GM12878 (cell line): ENCODE results near the gene HIVEP3. TPM values are rescaled to one million over a fixed set of nuclear protein-coding genes. Genes with fewer than 3 reads are reported as not detected.

ENCODE experiments used
- ATAC-seq: fragments of 200-7000 bp; cut with Tn5 transposase; 3 replicates; pipeline ENCODE4 v1.9.1; 2020; ENCODE audit warnings: mild to moderate bottlenecking, moderate library complexity
- BruUV-seq: library from RNA; stranded (reverse); fragments of 400-500 nt; replicated peaks from 2 replicates; lab custom pipeline; 2021; lab: Mats Ljungman, UMichigan
- CTCF ChIA-PET: fragments of 300-600 bp; sonication (Branson Sonifier 250); formaldehyde crosslinking; extraction: SDS; loops from one replicate; lab custom pipeline; 2021; ENCODE audit warnings: inconsistent platforms; lab: Yijun Ruan, JAX
- POLR2A ChIA-PET: fragments of 350-600 bp; formaldehyde crosslinking; extraction: SDS; loops from one replicate; lab custom pipeline; 2021; ENCODE audit warnings: inconsistent platforms; lab: Charles Lee
- RAD21 ChIA-PET: fragments of 300-600 bp; sonication (Branson Sonifier 250); formaldehyde crosslinking; loops from one replicate; lab custom pipeline; 2023; ENCODE audit warnings: antibody characterized with exemption; ENCODE audit not compliant: unreplicated experiment; lab: Charles Lee
- SMC1A ChIA-PET: fragments of 300-600 bp; sonication (Branson Sonifier 250); formaldehyde crosslinking; loops from one replicate; lab custom pipeline; 2023; ENCODE audit not compliant: unreplicated experiment, uncharacterized antibody; lab: Charles Lee
- DNase-seq: peaks from one replicate; pipeline ENCODE4 v3.0.0-alpha.2; 2011; ENCODE audit warnings: low read depth, low spot score
- FAIRE-seq: peaks from 3 replicates; lab custom pipeline; 2011; peaks lifted over from hg19 to GRCh38; lab: Jason Lieb, UNC
- H2AFZ ChIP-seq: 2 replicates; pipeline ENCODE4 v1.6.0; 2011; ENCODE audit warnings: low read depth, low read length, control low read depth; ENCODE audit not compliant: control insufficient read depth
- H3K27ac ChIP-seq: 2 replicates; pipeline ENCODE4 v1.5.1; 2011; ENCODE audit warnings: control low read depth; ENCODE audit not compliant: control insufficient read depth, insufficient read depth
- H3K27me3 ChIP-seq, 2 experiments: replicated peaks in 1 of 2; 2 replicates each; pipeline versions ENCODE4 v1.6.0 to v1.6.1; 2011; ENCODE audit warnings: low read length in 1 of 2; ENCODE audit not compliant: control insufficient read depth in 2 of 2, insufficient read depth in 2 of 2
- H3K36me3 ChIP-seq, 2 experiments: 2 replicates each; pipeline ENCODE4 v1.5.1; 2011; ENCODE audit warnings: low read length in 1 of 2; ENCODE audit not compliant: control insufficient read depth in 2 of 2, insufficient read depth in 2 of 2
- H3K4me1 ChIP-seq: 2 replicates; pipeline ENCODE4 v1.6.1; 2011; ENCODE audit warnings: mild to moderate bottlenecking, low read length, moderate library complexity, mixed read lengths; ENCODE audit not compliant: control insufficient read depth, insufficient read depth
- H3K4me2 ChIP-seq: 2 replicates; pipeline ENCODE4 v1.6.0; 2011; ENCODE audit warnings: control low read depth; ENCODE audit not compliant: control insufficient read depth, insufficient read depth
- H3K4me3 ChIP-seq: fragments of 200-600 bp; sonication (generic); 2 replicates; pipeline ENCODE4 v1.5.1; 2016
- H3K79me2 ChIP-seq: 2 replicates; pipeline ENCODE4 v1.6.0; 2011; ENCODE audit warnings: low read length; ENCODE audit not compliant: control insufficient read depth, insufficient read depth
- H3K9ac ChIP-seq: 2 replicates; pipeline ENCODE4 v1.8.0; 2011; ENCODE audit warnings: low read length, control low read depth, mixed read lengths; ENCODE audit not compliant: control insufficient read depth, insufficient read depth
- H3K9me3 ChIP-seq: replicated peaks from 3 replicates; pipeline ENCODE4 v1.5.1; 2011; ENCODE audit warnings: mild to moderate bottlenecking, low read length; ENCODE audit not compliant: control insufficient read depth, insufficient read depth
- H4K20me1 ChIP-seq: 2 replicates; pipeline ENCODE4 v1.6.0; 2011; ENCODE audit not compliant: control insufficient read depth, insufficient read depth
- ATF7 ChIP-seq: fragments of 450-650 bp; IDR thresholded peaks from 2 replicates; pipeline ENCODE4 v1.6.1; 2016; ENCODE audit warnings: low read depth, mild to moderate bottlenecking
- CTCF ChIP-seq, 3 experiments: IDR thresholded peaks in 2 of 3; conservative IDR thresholded peaks in 1 of 3; 2 replicates each; pipeline ENCODE4 v1.5.1; 2011; ENCODE audit warnings: low read depth in 3 of 3, low read length in 3 of 3, mild to moderate bottlenecking in 3 of 3, control low read depth in 2 of 3, moderate library complexity in 2 of 3, inconsistent platforms in 1 of 3, mixed read lengths in 1 of 3; ENCODE audit not compliant: control insufficient read depth in 2 of 3, insufficient read depth in 1 of 3; ENCODE audit errors: extremely low read depth in 1 of 3
- E2F8 ChIP-seq: fragments of 450-650 bp; IDR thresholded peaks from 2 replicates; pipeline ENCODE4 v1.6.1; 2018; ENCODE audit warnings: mild to moderate bottlenecking, low read depth, moderate library complexity; ENCODE audit not compliant: partially characterized antibody
- JUNB ChIP-seq: IDR thresholded peaks from 2 replicates; pipeline ENCODE4 v1.6.1; 2016; ENCODE audit warnings: antibody characterized with exemption, mild to moderate bottlenecking
- NFIC ChIP-seq: IDR thresholded peaks from 2 replicates; pipeline ENCODE4 v1.6.1; 2012; ENCODE audit warnings: low read depth, mild to moderate bottlenecking, inconsistent platforms, low read length, moderate library complexity
- NFXL1 ChIP-seq: fragments of 450-650 bp; IDR thresholded peaks from 2 replicates; pipeline ENCODE4 v1.6.1; 2017; ENCODE audit warnings: antibody characterized with exemption, mild to moderate bottlenecking, borderline replicate concordance
- NR2C1 ChIP-seq: fragments of 450-650 bp; IDR thresholded peaks from 2 replicates; pipeline ENCODE4 v1.6.1; 2017; ENCODE audit warnings: antibody characterized with exemption, mild to moderate bottlenecking, moderate library complexity
- NRF1 ChIP-seq: conservative IDR thresholded peaks from 2 replicates; pipeline ENCODE4 v1.6.1; 2011; ENCODE audit warnings: mild to moderate bottlenecking, low read depth, low read length, improper control_type of control experiment
- PBX3 ChIP-seq: IDR thresholded peaks from 2 replicates; pipeline ENCODE4 v1.6.1; 2011; ENCODE audit warnings: mild to moderate bottlenecking, low read depth, low read length, moderate library complexity; ENCODE audit not compliant: insufficient replicate concordance
- PML ChIP-seq: IDR thresholded peaks from 2 replicates; pipeline ENCODE4 v1.6.1; 2012; ENCODE audit warnings: low read length, inconsistent platforms
- RFX5 ChIP-seq: IDR thresholded peaks from 2 replicates; pipeline ENCODE4 v1.6.1; 2011; ENCODE audit warnings: low read depth, low read length, improper control_type of control experiment
- WGBS: methylation state at CpG from one replicate; pipeline ENCODE4 v1.1.6; 2016; ENCODE audit warnings: low lambda C conversion rate; ENCODE audit not compliant: insufficient replicate concordance, insufficient coverage; ENCODE audit errors: missing lambda C conversion rate; 5-methylcytosine and 5-hydroxymethylcytosine counted together
- in situ Hi-C: fragments of 300-500 bp; cut with MboI; formaldehyde crosslinking; loops from 9 replicates; pipeline ENCODE4 v1.14.3; 2018; ENCODE audit warnings: mixed read lengths
- intact Hi-C: fragments of 100-400 bp; cut with micrococcal nuclease; formaldehyde crosslinking; loops from one replicate; pipeline ENCODE4 v1.14.2; 2022; ENCODE audit not compliant: unreplicated experiment
- polyA plus RNA-seq, 11 experiments: library from polyadenylated mRNA; depleted of rRNA in 4 of 11; unstranded in 6 of 11; stranded (reverse) in 5 of 11; fragments of >200 nt; fragmentation: Nextera tagmentation in 4 of 11; fragmentation: Illumina TruSeq in 1 of 11; extraction: Ambion mirVana in 4 of 11; extraction: Trizol in 1 of 11; gene quantifications; 1 replicate in 1 of 11; 2 replicates in 10 of 11; pipeline versions ENCODE4 v1.2.1 to v1.2.3, GENCODE V29; 2011 to 2016; ENCODE audit warnings: inconsistent platforms in 2 of 11, missing spikeins in 2 of 11, low read depth in 1 of 11
- total RNA-seq, 4 experiments: library from RNA; depleted of rRNA in 3 of 4; stranded (reverse); fragments of >200 nt in 3 of 4; fragmentation: Illumina TruSeq in 1 of 4; extraction: Trizol in 1 of 4; gene quantifications; 2 replicates each; pipeline versions ENCODE4 v1.2.1 to v1.2.3, GENCODE V29; 2013 to 2021

HIVEP3 gene
- total and polyA plus RNA-seq, 10 of the 15 experiments (the other 5 are each of a cell fraction or from before 2014, with no cell fraction given) = 1.8 to 13.6 (median 3.8) TPM

GRCh38 chr1:41473738-41474362 is 444.9 kb downstream of the HIVEP3 start:
- BruUV-seq = no TSS peak
- no peak; the same call in 2 of the 3 replicates for ATAC-seq
- FAIRE-seq = no peak
- no peak for DNase-seq
- H3K79me2 ChIP-seq = no peaks in the 10 kb centered on the region
- no peak overlapping the region for H3K4me3 ChIP-seq
- H3K27me3 ChIP-seq = no peaks in the 10 kb centered on the region; a peak in 1 of 4 replicates
- H2AFZ ChIP-seq = no peak overlapping the region
- no peaks in the 10 kb centered on the region for H3K36me3 ChIP-seq
- no peaks in the 10 kb centered on the region for H4K20me1 ChIP-seq
- ChIA-PET CTCF (interaction anchor here (1.4 kb wide), 1 partner anchor 27 kb away, joined by 3 read pairs; no protein-coding TSS in a partner anchor), POLR2A (no interaction called here), RAD21 (no interaction called here)
- no peak overlapping the region for H3K4me2 ChIP-seq
- no peaks in the 10 kb centered on the region for H3K9me3 ChIP-seq
- intact Hi-C loops = no loop called here
- 9% methylated on average over 6 of the region's 6 CpGs for WGBS
- H3K27ac ChIP-seq = no peak overlapping the region
- 0 out of 6 replicates have a peak, but pooled peaks of 1 of the 3 experiments have one; percentile 9 for TF ChIP-seq CTCF (IDR thresholded peaks at IDR 0.05 in 2 of 3, conservative IDR thresholded peaks at IDR 0.05 in 1 of 3; ENCODE audit: control insufficient read depth in 2 of 3, extremely low read depth in 1 of 3, insufficient read depth in 1 of 3, low read depth in 3 of 3, low read length in 3 of 3)
- TF ChIP-seq ATF7 = no peak
- TF ChIP-seq, all 136 proteins: peak for 1
- H3K9ac ChIP-seq = no peak overlapping the region
- in situ Hi-C loops = no loop called here
- SMC1A ChIA-PET = no interaction called here
- no peaks in the 10 kb centered on the region for H3K4me1 ChIP-seq

- H3K4me3 ChIP-seq = no peak overlapping the region
- BruUV-seq = no TSS peak
- no peaks in the 10 kb centered on the region for H3K9me3 ChIP-seq
- no peak for ATAC-seq
- H2AFZ ChIP-seq = no peak overlapping the region
- no peak for DNase-seq
- intact Hi-C loops (no loop called here), in situ Hi-C loops (no loop called here)
- no peak for FAIRE-seq
- WGBS = 17% methylated on average over 6 of the region's 6 CpGs
- H3K27me3 ChIP-seq = no peaks in the 10 kb centered on the region; a peak in 1 of 4 replicates
- SMC1A ChIA-PET = interaction anchor here (1.4 kb wide), 1 partner anchor 19 kb away, joined by 3 read pairs; no protein-coding TSS in a partner anchor
- no peaks in the 10 kb centered on the region for H3K4me1 ChIP-seq
- H3K27ac ChIP-seq = no peak overlapping the region
- RAD21 ChIA-PET = no interaction called here
- POLR2A ChIA-PET = no interaction called here
- no peak overlapping the region for H3K4me2 ChIP-seq
- H3K36me3 ChIP-seq = no peaks in the 10 kb centered on the region
- H3K9ac ChIP-seq = no peak overlapping the region
- H3K79me2 ChIP-seq = no peaks in the 10 kb centered on the region
- no peaks in the 10 kb centered on the region for H4K20me1 ChIP-seq
- CTCF ChIA-PET = no interaction called here
- no peak for TF ChIP-seq RFX5
- no peak for TF ChIP-seq NR2C1
- TF ChIP-seq PBX3 = no peak
- TF ChIP-seq NRF1 = no peak
- TF ChIP-seq JUNB = no peak
- TF ChIP-seq PML = no peak
- no peak for TF ChIP-seq E2F8
- TF ChIP-seq NFIC = no peak
- TF ChIP-seq NFXL1 = no peak
Observed at GRCh38 chr1:41471658-41472057, 447.1 kb downstream of the HIVEP3 start.
